ENCODE results near the gene ZNF22. TPM values are rescaled to one million over a fixed set of nuclear protein-coding genes. Genes with fewer than 3 reads are reported as not detected.
A peak's percentile ranks its signal among the peaks of the same experiment; 100 is the strongest.

The ZNF22 gene
- total RNA-seq, 2 donors from 2014 or later: 34.8 to 44.0 TPM

DNA sequence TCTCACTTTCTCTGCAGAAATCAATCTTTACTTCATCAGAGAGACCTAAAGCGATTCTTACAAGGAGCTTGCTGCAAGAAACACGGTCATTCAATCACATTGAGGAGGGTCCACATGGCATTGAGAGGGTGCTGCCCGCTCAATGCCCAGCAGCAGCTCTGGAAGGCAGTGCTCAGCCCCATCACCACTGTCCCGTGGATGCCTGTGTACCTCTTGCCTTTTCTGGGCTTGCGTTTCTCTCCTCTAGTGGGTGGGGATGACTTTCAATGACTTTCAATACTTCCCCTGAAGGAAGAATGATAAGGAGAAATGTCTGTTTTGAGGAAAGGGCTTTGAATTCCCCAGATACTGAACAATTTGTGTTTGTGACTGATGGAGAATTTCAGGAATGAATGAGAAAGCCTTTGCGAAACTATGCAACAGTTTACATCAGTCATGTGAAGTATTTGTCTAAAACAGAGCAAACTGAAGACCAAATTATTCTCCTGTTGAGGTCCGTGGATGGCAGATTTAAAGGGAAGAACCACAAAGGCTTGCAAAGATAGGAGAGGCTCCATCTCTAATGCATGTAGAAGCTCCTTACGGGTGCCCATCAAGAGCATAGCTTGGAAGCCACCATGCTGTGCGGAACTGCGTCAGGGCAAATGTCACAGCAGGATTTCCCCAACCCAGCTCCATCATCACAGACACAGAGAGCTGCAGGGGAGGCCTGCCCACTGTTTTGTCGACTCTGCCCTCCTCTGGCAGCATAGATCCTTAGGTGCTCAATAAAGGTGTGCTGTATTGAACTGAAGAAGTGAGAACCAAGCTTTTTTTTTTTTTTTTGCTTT is 6.6 kb upstream of the ZNF22 start:
- ATAC-seq (replicated peaks in 1 of 2): no peak
- Mint-ChIP-seq H3K4me1 (ENCODE audit: low read depth) (peaks cover 16% of the 10 kb centered on the region), H3K4me3 (no peak overlapping the region), H3K9me3 (no peaks in the 10 kb centered on the region), H3K27me3 (ENCODE audit: low read depth) (peaks cover 6% of the 10 kb centered on the region), H3K27ac (no peak overlapping the region), H3K36me3 (ENCODE audit: insufficient read depth in 2 of 2) (no peaks in the 10 kb centered on the region)
- DNase-seq: no peak

DNA sequence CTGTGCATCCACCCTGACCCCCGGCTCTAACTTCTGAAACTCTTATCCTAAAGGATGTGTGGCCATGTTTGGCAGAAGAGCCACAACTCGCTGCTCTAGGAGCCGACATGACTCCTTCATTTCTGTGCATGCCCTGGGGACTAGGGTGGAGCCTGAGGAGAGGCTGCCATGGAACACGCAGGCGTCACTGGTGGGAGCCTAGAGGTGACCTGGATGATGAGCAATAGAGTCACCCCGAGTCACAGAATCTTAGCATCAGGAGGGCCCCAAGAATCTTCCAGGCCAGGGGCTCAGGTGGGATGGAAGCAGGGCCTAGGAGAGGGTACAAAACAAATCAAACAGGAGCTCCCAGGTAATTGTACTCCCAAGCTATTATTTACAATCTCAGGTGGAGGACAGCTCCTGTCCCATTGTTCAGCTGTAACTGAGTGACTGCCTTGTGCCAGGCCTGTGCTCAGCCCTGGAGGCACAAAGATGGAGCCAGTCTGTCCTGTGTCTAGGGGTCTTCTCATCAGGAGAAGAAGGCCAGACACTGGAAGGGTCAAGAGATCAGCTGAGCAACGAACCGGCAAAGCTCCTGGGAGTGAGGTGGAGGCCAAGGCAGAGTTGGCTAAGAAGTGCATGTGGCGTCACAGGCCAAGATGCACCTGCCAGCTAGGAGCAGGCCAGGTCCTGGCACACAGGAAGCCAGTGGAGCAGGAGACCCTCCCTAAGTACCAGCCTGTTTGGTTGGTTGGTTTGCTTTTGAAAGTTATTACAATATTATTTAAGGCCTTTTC is 5.8 kb upstream of the ZNF22 start:
- Mint-ChIP-seq H3K27ac (no peak overlapping the region), H3K4me1 (ENCODE audit: low read depth) (peaks cover 24% of the 10 kb centered on the region), H3K36me3 (ENCODE audit: insufficient read depth in 2 of 2) (peaks cover 0 to 3% of the 10 kb centered on the region in 2 donors), H3K4me3 (no peak overlapping the region), H3K27me3 (ENCODE audit: low read depth) (peaks cover 5% of the 10 kb centered on the region), H3K9me3 (peaks cover 0 to 3% of the 10 kb centered on the region in 2 donors)
- ATAC-seq (replicated peaks in 1 of 2): no peak
- no peak for DNase-seq

DNA sequence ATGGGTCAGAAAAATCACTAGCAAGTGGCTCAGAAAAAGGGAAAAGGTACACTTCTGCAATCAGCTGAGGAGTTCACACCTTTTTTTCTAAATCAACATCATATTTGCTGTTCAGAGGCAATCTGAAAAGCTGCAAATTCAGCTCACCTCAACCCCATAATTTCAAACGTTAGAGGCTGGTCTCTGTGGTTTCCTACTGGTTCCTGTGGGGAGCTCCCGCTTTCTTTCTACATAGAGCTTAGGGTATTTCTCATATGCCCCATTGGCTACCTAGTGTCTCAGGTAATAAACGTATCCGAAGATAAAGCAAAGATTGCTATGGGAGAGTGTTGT is 5.2 kb upstream of the ZNF22 start:
- no peak overlapping the region for H3K27ac Mint-ChIP-seq
- ATAC-seq (replicated peaks in 1 of 2): no peak

DNA sequence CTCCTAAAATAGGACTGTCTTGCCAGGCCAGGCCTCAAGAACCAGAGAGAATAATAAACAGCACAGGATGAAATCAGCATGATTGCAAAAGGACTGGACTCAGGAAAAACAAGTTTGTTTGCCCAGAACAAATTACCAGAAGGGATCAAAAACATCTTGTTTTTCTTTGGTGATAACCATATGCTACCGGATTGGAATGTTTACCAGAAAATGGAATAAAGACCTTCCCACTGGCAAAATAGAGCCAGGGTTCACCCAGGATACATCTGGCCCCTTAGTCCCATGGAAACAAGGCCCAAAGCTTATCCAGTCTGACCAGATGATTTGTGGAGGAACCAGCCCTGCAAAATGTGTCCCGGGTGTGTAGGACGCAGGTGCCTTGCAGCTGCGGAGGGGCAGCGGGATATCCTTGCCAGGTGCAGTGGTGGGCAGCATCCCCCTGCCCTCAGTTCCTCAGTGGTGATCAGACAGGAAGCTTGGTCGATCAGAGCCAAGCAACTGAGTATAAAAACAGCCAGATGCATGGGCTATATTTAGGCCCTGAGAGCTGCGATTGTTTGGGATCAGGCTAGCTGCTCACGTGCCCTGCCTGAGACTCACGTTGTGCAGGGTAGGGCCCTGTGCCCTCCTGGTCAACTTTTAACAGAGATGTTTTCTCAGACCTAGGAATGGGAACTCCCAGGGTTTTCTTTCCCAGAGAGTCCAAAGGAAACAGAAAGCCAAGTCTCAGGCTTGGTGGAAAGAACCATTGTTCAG is 4.6 kb upstream of the ZNF22 start:
- H3K4me3 Mint-ChIP-seq: no peak overlapping the region
- no peaks in the 10 kb centered on the region for H3K27me3 Mint-ChIP-seq (ENCODE audit: low read depth)
- H3K4me1 Mint-ChIP-seq (ENCODE audit: low read depth): peaks cover 31% of the 10 kb centered on the region
- DNase-seq: no peak
- no peak for ATAC-seq (replicated peaks in 1 of 2)
- H3K27ac Mint-ChIP-seq: no peak overlapping the region
- peaks cover 2 to 9% of the 10 kb centered on the region in 2 donors for H3K36me3 Mint-ChIP-seq (ENCODE audit: insufficient read depth in 2 of 2)
- peaks cover 0 to 3% of the 10 kb centered on the region in 2 donors for H3K9me3 Mint-ChIP-seq

More for the DNA sequence above, 5.2 kb upstream of the ZNF22 start:
- DNase-seq: no peak
- no peak overlapping the region for H3K4me3 Mint-ChIP-seq
- peaks cover 2 to 8% of the 10 kb centered on the region in 2 donors for H3K36me3 Mint-ChIP-seq (ENCODE audit: insufficient read depth in 2 of 2)
- H3K27me3 Mint-ChIP-seq (ENCODE audit: low read depth): no peaks in the 10 kb centered on the region
- peaks cover 30% of the 10 kb centered on the region for H3K4me1 Mint-ChIP-seq (ENCODE audit: low read depth)
- H3K9me3 Mint-ChIP-seq: peaks cover 0 to 3% of the 10 kb centered on the region in 2 donors

DNA sequence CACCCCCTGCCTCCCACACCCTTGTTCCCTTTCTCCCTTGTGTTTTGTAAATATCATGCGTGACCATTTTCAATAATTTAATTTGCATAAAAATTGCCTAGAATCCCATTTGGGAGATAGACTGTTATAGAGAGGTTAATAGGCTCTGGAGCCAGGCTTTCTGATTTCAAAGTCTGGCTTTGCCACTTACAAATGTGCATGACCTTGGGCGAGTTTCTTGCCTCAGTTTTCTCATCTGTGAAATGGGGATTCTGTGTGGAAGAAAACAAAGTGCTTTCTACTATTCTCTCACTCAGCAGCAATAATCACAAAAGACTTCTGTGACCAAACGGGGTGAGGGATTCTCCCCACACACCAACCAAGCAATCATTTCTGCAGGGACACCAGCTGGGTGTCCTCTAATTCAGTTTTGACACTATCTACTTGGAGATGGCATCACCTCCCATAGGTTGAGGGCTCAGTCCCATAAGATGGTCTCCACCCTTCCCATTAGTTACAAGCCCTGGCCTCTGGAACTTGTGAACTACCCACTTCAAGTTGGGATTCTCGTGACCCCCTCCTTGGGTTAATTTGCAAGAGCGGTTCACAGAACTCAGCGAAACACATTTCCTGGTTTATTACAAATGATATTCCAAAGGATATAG is 3.5 kb upstream of the ZNF22 start:
- Mint-ChIP-seq H3K36me3 (ENCODE audit: insufficient read depth in 2 of 2) (peaks cover 2 to 10% of the 10 kb centered on the region in 2 donors), H3K9me3 (peaks cover 0 to 3% of the 10 kb centered on the region in 2 donors), H3K4me3 (no peak overlapping the region), H3K27me3 (ENCODE audit: low read depth) (no peaks in the 10 kb centered on the region), H3K4me1 (ENCODE audit: low read depth) (peaks cover 39% of the 10 kb centered on the region), H3K27ac (no peak overlapping the region)
- DNase-seq: no peak
- no peak for ATAC-seq (replicated peaks in 1 of 2)

DNA sequence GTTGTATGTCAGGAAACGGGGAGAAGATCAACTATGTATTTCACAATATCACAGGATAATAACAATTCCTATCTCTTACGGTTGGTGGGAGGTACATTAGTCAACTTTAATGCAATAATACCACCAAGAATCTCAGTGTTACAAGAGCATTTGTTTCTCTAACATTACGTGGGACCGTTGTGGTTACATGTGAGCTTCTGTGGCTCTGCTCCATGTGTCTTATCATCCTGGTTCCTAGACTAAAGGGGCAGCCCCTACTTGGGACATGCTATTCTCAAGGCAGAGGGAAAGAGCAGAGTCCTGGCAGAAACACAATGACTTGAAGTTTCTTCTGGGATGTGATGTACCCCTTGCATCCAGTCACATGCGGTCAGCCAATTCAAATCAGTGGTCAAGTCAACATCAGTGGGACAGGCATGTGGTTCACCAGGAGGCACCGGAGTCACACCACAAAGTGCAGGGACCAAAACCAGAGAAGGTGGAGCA is 2.5 kb upstream of the ZNF22 start:
- peaks cover 5 to 19% of the 10 kb centered on the region in 2 donors for H3K36me3 Mint-ChIP-seq (ENCODE audit: insufficient read depth in 2 of 2)
- peaks cover 46% of the 10 kb centered on the region for H3K4me1 Mint-ChIP-seq (ENCODE audit: low read depth)
- H3K27me3 Mint-ChIP-seq (ENCODE audit: low read depth): no peaks in the 10 kb centered on the region
- no peak overlapping the region for H3K27ac Mint-ChIP-seq
- ATAC-seq (replicated peaks in 1 of 2) (no peak), DNase-seq (no peak)
- no peak overlapping the region for H3K4me3 Mint-ChIP-seq
- peaks cover 0 to 3% of the 10 kb centered on the region in 2 donors for H3K9me3 Mint-ChIP-seq

DNA sequence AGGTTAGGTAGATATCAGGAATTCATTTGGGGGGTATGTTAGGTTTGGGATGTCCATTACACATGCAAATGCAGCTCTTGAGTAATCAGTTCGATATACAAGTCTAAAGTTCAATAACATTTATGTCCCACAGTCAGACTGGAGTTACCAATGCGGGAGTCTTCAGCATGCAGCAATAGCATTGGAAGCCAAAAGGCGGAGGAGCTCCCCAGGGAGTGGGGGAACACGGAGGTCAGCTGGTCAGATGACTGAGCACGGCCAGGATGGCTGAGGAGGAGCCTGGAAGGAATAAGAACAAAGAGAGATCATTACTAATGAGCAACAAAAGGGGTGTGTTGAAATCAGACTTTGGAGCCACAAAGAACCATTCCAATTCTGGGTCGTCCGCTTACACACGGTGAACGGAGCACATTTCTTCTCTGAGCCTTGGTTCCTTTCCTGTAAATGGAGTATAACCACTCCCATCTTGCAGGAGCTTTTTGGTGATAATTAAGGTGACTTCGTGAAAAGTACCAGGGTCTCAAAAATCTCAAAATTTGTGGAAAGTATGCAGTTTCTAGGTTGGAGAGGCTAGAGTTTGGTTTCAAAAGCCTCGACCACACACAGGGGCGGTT is 478 bp upstream of the ZNF22 start:
- Mint-ChIP-seq H3K27me3 (ENCODE audit: low read depth) (no peaks in the 10 kb centered on the region), H3K4me3 (peak overlapping the region; percentile 81 to 91), H3K36me3 (ENCODE audit: insufficient read depth in 2 of 2) (peaks cover 13 to 40% of the 10 kb centered on the region in 2 donors), H3K4me1 (ENCODE audit: low read depth) (peaks cover 40% of the 10 kb centered on the region), H3K27ac (peak overlapping the region; percentile 96), H3K9me3 (peaks cover 3 to 9% of the 10 kb centered on the region in 2 donors)
- ATAC-seq (replicated peaks in 1 of 2): peak in 1 of 2 donors; percentile 0
- no peak for DNase-seq

DNA sequence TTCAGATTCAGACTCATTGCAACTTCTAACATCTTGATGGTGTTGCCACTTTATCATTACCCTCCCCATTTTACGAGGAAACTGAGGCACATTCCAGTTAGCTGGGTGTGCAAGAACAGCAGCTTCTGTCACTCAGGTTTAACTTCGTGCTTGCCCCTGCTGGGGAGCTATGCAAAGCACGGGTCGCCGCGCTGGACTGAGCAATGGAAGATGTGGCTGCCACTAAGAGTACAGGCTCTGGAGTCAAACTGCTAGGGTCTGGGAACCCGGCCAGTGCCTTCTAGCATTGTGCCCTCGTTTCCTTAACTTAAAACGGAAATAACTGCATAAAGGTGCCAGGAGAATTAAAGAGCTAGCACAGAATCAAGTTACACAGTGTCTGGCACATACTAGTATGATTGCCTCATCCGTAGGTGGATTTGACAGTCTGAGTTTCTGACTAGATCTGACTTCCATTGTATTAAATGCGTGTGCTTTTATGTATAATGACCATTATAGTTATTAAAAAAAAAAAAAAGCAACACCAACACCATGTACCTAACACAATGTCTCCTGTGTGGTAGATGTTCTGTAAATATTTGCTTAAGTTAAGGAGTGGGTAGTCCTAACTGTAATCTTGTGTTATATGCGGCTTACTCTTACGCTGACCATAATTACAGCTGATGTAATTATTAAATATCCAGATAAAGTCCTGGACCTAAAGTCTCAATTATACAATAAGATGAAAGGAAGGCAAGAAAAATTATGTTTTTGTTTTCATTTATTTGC is 842 bp downstream of the ZNF22 start:
- H3K4me1 Mint-ChIP-seq (ENCODE audit: low read depth): peaks cover 30% of the 10 kb centered on the region
- H3K36me3 Mint-ChIP-seq (ENCODE audit: insufficient read depth in 2 of 2): peaks cover 13 to 41% of the 10 kb centered on the region in 2 donors
- ATAC-seq (replicated peaks in 1 of 2) (peak; percentile 72 to 74), DNase-seq (peak; percentile 65 to 68)
- peak overlapping the region; percentile 90 to 96 for H3K4me3 Mint-ChIP-seq
- peak overlapping the region; percentile 94 for H3K27ac Mint-ChIP-seq
- peaks cover 3 to 9% of the 10 kb centered on the region in 2 donors for H3K9me3 Mint-ChIP-seq
- no peaks in the 10 kb centered on the region for H3K27me3 Mint-ChIP-seq (ENCODE audit: low read depth)

DNA sequence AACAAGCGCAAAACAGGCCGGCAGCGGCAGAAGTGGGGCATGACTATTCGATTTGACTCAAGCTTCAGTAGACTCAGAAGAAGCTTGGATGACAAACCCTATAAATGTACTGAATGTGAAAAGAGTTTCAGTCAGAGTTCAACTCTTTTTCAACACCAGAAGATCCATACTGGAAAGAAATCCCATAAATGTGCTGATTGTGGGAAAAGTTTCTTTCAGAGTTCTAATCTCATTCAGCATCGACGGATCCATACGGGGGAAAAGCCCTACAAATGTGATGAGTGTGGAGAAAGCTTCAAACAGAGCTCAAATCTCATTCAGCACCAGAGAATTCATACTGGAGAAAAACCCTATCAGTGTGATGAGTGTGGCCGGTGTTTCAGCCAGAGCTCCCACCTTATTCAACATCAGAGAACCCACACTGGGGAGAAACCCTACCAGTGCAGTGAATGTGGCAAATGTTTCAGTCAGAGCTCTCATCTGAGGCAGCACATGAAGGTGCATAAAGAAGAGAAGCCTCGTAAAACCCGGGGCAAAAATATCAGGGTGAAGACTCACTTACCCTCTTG is 2.8 kb downstream of the ZNF22 start:
- Mint-ChIP-seq H3K9me3 (peaks cover 3 to 9% of the 10 kb centered on the region in 2 donors), H3K27me3 (ENCODE audit: low read depth) (no peaks in the 10 kb centered on the region), H3K4me1 (ENCODE audit: low read depth) (peaks cover 30% of the 10 kb centered on the region), H3K4me3 (no peak overlapping the region), H3K27ac (peak overlapping the region; percentile 72), H3K36me3 (ENCODE audit: insufficient read depth in 2 of 2) (peaks cover 13 to 41% of the 10 kb centered on the region in 2 donors)
- ATAC-seq (replicated peaks in 1 of 2): no peak
- DNase-seq: no peak

DNA sequence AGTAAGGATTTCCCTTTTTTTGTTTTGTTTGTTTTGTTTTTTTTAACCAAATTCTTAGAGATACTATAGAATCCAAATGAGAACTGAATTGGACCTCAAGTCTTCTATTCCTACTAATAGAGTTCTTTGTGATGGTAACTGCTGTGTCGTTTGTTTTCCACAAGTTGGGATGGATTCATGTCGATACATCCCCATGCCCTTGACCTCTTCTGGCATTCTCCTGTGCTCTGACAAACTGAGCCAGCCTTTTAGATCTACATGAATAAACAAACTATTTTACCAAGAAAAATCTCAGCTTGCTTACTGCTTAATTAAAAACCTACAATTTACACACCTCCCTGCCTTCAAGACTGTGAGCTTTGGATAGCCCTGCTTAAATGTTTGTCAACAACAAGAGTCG is 3.9 kb downstream of the ZNF22 start:
- Mint-ChIP-seq H3K27ac (no peak overlapping the region), H3K9me3 (peaks cover 3 to 8% of the 10 kb centered on the region in 2 donors), H3K4me3 (no peak overlapping the region), H3K27me3 (ENCODE audit: low read depth) (no peaks in the 10 kb centered on the region), H3K4me1 (ENCODE audit: low read depth) (peaks cover 24% of the 10 kb centered on the region), H3K36me3 (ENCODE audit: insufficient read depth in 2 of 2) (peaks cover 13 to 41% of the 10 kb centered on the region in 2 donors)
- DNase-seq (no peak), ATAC-seq (replicated peaks in 1 of 2) (no peak)

DNA sequence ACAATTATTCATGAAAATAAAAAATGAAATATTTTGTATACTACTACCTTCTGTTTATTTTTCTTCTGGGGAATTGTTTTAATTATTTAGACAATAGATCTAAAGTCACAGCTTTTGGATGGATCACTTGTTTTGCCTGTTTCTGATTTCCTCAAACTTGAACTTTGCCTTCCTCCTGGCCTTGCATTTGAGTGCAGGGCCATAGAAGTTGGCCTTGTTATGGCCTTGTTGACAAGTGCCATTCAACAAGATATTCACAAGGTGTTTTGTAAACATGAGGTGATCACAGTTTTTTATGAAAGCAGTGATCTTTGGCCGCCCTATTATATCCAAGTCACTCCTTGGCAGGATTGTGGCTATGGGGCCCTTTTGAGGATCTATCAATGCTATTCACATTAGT is 4.6 kb downstream of the ZNF22 start:
- no peak overlapping the region for H3K4me3 Mint-ChIP-seq
- H3K36me3 Mint-ChIP-seq (ENCODE audit: insufficient read depth in 2 of 2): peaks cover 11 to 34% of the 10 kb centered on the region in 2 donors
- no peaks in the 10 kb centered on the region for H3K27me3 Mint-ChIP-seq (ENCODE audit: low read depth)
- DNase-seq: no peak
- no peak overlapping the region for H3K27ac Mint-ChIP-seq
- peaks cover 18% of the 10 kb centered on the region for H3K4me1 Mint-ChIP-seq (ENCODE audit: low read depth)
- peaks cover 3 to 5% of the 10 kb centered on the region in 2 donors for H3K9me3 Mint-ChIP-seq
- no peak for ATAC-seq (replicated peaks in 1 of 2)

All from activated T-cell treated with anti-CD3 and anti-CD28 coated beads, Interleukin-2, amount 50 U/mL, for 72 hours (primary cell).